ENCODE results near the gene SLC35F4.

SLC35F4 gene

DNA sequence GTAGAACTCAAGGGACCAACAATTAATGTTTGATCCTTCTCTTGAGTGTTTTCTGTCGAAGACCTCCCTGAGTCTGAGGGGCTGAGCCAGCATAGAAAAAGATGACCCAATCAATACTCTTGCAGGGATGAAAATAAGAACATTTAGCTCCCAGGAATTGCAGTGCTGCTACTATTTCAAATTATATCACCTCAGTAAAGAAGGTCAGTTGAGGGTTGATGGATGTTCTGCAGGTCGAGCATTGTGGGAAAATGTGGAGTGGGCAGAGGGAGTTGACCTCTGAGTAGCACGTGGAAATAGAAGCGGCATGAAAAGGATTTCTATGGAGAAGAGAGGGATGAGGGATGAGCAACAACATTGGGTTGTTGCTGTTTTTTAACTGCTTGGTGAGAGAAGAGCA is 297.3 kb downstream of the SLC35F4 start:
- Histone ChIP-seq H3K27me3 (no peaks in the 10 kb centered on the region), H3K27ac (no peak overlapping the region), H3K4me3 (no peak overlapping the region), H3K9me3 (no peaks in the 10 kb centered on the region), H3K36me3 (no peaks in the 10 kb centered on the region), H3K4me1 (no peaks in the 10 kb centered on the region)
- no peak for DNase-seq
- TF ChIP-seq, protein P1, sequence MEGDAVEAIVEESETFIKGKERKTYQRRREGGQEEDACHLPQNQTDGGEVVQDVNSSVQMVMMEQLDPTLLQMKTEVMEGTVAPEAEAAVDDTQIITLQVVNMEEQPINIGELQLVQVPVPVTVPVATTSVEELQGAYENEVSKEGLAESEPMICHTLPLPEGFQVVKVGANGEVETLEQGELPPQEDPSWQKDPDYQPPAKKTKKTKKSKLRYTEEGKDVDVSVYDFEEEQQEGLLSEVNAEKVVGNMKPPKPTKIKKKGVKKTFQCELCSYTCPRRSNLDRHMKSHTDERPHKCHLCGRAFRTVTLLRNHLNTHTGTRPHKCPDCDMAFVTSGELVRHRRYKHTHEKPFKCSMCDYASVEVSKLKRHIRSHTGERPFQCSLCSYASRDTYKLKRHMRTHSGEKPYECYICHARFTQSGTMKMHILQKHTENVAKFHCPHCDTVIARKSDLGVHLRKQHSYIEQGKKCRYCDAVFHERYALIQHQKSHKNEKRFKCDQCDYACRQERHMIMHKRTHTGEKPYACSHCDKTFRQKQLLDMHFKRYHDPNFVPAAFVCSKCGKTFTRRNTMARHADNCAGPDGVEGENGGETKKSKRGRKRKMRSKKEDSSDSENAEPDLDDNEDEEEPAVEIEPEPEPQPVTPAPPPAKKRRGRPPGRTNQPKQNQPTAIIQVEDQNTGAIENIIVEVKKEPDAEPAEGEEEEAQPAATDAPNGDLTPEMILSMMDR (IDR thresholded peaks at IDR 0.05): no peak
- intact Hi-C loops (cut with DNase I; ENCODE audit: low total_unique reads): no loop called here

DNA sequence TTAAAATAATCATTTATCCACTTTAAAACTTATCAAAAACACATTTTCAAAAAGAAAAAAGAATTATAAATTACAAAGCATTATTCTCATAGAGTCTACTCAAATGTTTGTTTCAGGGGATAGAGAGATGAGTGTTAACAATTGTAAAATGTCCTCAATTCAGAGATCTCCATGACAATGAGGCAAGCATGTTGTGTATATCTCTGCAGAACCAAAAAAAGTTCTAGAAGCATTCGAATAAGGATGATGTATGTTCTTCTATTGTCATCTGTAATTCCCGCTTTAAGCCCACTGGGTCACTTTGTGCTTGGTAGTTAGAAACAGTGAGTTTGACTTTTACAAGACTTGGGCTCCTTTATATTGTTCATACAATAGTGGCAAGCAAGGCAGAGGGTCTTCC is 298.7 kb downstream of the SLC35F4 start:
- intact Hi-C loops (cut with DNase I; ENCODE audit: low total_unique reads): no loop called here
- Histone ChIP-seq H3K9me3 (no peaks in the 10 kb centered on the region), H3K36me3 (no peaks in the 10 kb centered on the region), H3K27me3 (no peaks in the 10 kb centered on the region), H3K4me3 (no peak overlapping the region), H3K4me1 (no peaks in the 10 kb centered on the region), H3K27ac (no peak overlapping the region)
- no peak for DNase-seq
- TF ChIP-seq, protein P1 (IDR thresholded peaks at IDR 0.05): no peak

DNA sequence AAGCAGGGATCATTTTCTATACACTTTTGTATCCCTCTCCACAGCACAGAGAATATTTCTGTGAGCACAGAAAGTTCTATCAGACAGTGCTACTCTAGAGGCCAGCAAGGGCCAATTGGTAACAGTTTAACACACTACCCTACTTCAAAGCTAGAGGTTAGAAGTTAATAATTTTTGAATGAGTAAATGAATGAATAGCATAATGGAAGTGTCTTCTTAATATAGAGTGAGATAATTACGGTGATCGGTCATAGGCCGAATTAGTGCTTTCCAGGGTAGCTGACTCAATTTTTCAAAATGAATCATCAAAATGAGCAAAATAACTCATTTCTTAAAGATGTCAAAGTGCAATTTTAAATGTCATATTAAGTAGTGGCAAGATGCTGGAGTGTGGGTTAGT is 305.2 kb downstream of the SLC35F4 start:
- Histone ChIP-seq H3K4me3 (no peak overlapping the region), H3K27ac (no peak overlapping the region), H3K36me3 (no peaks in the 10 kb centered on the region), H3K9me3 (no peaks in the 10 kb centered on the region), H3K27me3 (no peaks in the 10 kb centered on the region), H3K4me1 (no peaks in the 10 kb centered on the region)
- intact Hi-C loops (cut with DNase I; ENCODE audit: low total_unique reads): no loop called here
- TF ChIP-seq, protein P1 (IDR thresholded peaks at IDR 0.05): no peak
- DNase-seq: no peak

DNA sequence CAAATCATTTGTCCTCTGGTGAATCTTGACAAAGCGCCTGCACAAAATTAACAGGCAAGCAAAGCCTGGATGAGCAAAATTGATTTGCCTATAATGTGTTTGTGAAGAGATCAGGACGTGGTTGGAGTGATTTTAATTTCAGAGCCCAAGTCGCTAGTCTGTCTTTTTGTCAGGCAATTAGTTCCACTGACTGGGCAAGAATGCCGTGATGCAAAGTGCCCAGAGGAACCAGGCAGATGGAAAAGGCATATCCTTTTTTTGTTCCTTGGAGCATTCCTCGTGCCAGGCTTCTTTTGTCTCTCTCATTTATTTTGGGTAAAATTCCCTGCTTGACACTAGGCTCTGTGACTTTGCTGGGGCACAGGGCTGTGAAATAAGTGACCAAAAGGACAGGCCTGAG is 306.3 kb downstream of the SLC35F4 start:
- peaks cover 0 to 4% (median 0%) of the 10 kb centered on the region in 3 donors for H3K9me3 ChIP-seq
- H3K4me3 ChIP-seq: no peak overlapping the region
- DNase-seq: no peak

DNA sequence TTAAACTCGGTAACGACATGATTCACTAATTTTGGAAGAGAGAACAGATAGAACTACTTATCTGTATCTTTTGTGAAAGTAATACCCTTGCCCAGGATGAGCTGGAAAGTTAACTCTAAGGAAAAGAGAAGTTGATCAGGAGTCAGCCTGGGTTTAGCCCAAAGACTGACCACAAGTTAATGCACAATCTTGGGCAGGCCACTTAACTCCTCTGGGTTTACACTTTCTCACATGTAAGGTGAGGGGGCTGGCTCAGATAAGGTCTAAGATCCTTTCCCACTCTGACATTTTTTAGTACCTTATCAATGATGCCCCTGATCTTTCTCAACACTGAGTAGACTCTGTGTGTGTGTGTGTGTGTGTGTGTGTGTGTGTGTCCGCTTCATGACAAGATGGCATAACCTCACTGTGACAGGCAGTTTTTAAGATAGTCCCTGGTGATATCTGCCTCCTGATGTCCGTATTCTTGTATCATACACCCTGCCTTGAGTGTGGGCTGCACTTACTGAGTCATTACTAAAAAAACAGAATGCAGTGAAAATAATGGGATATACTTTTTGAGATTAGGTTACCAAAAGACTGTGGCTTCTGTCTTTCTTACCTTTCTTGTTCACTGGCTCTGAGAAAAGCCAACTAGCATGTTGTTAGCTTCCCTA is 316.0 kb downstream of the SLC35F4 start:
- Histone ChIP-seq H3K36me3 (no peaks in the 10 kb centered on the region), H3K27ac (no peak overlapping the region), H3K4me3 (no peak overlapping the region), H3K27me3 (no peaks in the 10 kb centered on the region), H3K9me3 (peaks cover 0 to 11% (median 3%) of the 10 kb centered on the region in 3 donors), H3K4me1 (no peaks in the 10 kb centered on the region)
- DNase-seq: no peak
- TF ChIP-seq, protein P1 (IDR thresholded peaks at IDR 0.05): no peak
- intact Hi-C loops (cut with DNase I; ENCODE audit: low total_unique reads): no loop called here

More for the DNA sequence above, 306.3 kb downstream of the SLC35F4 start:
- TF ChIP-seq, protein P1 (IDR thresholded peaks at IDR 0.05): no peak
- Histone ChIP-seq H3K4me1 (no peaks in the 10 kb centered on the region), H3K36me3 (no peaks in the 10 kb centered on the region), H3K27ac (no peak overlapping the region), H3K27me3 (no peaks in the 10 kb centered on the region)
- intact Hi-C loops (cut with DNase I; ENCODE audit: low total_unique reads): no loop called here
